Skeletal muscle satellite cell (primary cell): Measurements from ENCODE around the gene FXN.
"Not testable (repeated sequence)": the region's sequence is repeated elsewhere in the genome, so short reads cannot be mapped to it uniquely, and the experiment has no call there.

Experiments used
- H3K27me3 ChIP-seq: 2 replicates; pipeline ENCODE4 v1.7.0; 2013; ENCODE audit warnings: low read length; ENCODE audit not compliant: control insufficient read depth, insufficient read depth
- H3K36me3 ChIP-seq: 2 replicates; pipeline ENCODE4 v1.7.0; 2013; ENCODE audit warnings: mild to moderate bottlenecking, control low read depth, low read length; ENCODE audit not compliant: insufficient read depth
- H3K4me1 ChIP-seq: 2 replicates; pipeline ENCODE4 v1.7.0; 2013; ENCODE audit warnings: low read length; ENCODE audit not compliant: control insufficient read depth, insufficient read depth
- H3K4me2 ChIP-seq: 2 replicates; pipeline ENCODE4 v1.7.0; 2013; ENCODE audit warnings: mild to moderate bottlenecking, low read length
- H3K4me3 ChIP-seq: 2 replicates; pipeline ENCODE4 v1.7.0; 2013; ENCODE audit warnings: low read length
- H3K9ac ChIP-seq: 2 replicates; pipeline ENCODE4 v1.7.0; 2013; ENCODE audit warnings: mild to moderate bottlenecking, low read depth, low read length, moderate library complexity
- H3K9me3 ChIP-seq: replicated peaks from 2 replicates; pipeline ENCODE4 v1.7.0; 2013; ENCODE audit warnings: mild to moderate bottlenecking, control low read depth, low read length

The FXN gene

DNA sequence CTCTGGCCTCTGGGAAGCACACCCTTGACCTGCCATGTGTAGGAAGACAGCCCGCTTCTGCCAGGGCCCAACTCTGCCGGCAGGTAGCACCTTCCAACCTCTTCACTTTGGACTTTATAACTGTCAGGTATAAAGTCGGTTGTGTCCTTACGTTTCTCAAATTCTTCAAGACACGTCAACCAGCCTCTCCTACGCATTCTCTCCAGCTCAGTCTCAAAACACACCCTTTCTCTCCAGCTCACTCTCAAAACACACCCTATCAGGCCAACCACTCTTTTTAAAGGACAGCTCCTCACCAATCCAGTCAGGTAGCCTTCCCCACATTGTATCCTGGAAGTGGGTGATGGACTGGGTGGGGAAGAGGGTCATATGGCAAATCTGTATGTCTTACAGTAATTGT is 13.5 kb downstream of the FXN start:
- no peak overlapping the region for H3K9ac ChIP-seq
- H3K27me3 ChIP-seq: no peaks in the 10 kb centered on the region
- H3K9me3 ChIP-seq: no peaks in the 10 kb centered on the region
- H3K4me2 ChIP-seq: no peak overlapping the region
- peaks cover 17% of the 10 kb centered on the region for H3K36me3 ChIP-seq
- no peak overlapping the region for H3K4me3 ChIP-seq
- peaks cover 7% of the 10 kb centered on the region for H3K4me1 ChIP-seq

- H3K4me1 ChIP-seq, H3K9ac ChIP-seq, H3K4me2 ChIP-seq, H3K4me3 ChIP-seq, H3K9me3 ChIP-seq, H3K27me3 ChIP-seq: not testable (repeated sequence)
- peaks cover 17% of the 10 kb centered on the region for H3K36me3 ChIP-seq
Measured at GRCh38 chr9:69050936-69051335, 15.4 kb downstream of the FXN start.

- Histone ChIP-seq H3K4me3 (no peak overlapping the region), H3K4me1 (no peaks in the 10 kb centered on the region), H3K9ac (no peak overlapping the region), H3K4me2 (no peak overlapping the region), H3K27me3 (no peaks in the 10 kb centered on the region), H3K36me3 (peaks cover 14% of the 10 kb centered on the region), H3K9me3 (no peaks in the 10 kb centered on the region)
Measured at GRCh38 chr9:69054989-69055388, 19.4 kb downstream of the FXN start.

DNA sequence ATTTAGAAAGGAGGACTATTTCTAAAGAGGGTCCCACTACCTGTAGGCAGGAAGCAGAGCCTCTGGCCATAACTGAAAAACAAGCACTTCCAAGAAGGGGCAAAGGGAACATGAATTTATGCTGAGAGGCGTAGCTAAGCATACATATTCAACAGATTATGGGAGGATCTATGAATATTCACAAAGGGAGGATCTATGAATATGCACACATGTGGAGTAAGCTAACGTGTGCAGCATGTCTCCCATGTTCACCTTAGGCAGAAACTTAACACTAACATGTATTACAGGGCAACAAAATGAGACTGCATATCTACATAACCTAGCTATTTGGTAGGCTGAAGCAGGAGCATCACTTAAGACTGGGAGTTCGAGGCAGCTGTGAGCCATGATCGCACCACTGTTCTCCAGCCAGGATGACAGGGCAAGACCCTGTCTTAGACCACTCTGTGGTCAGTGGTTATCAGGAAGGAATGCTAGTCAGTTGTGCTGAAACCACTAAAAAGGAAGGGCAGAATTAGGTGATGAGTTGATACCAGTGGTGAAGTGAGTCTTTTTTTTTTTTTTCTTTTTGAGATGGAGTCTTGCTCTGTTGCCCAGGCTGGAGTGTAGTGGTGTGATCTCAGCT is 20.8 kb downstream of the FXN start:
- no peak overlapping the region for H3K4me3 ChIP-seq
- no peak overlapping the region for H3K9ac ChIP-seq
- H3K36me3 ChIP-seq: peaks cover 16% of the 10 kb centered on the region
- no peak overlapping the region for H3K4me2 ChIP-seq
- H3K27me3 ChIP-seq: no peaks in the 10 kb centered on the region
- no peaks in the 10 kb centered on the region for H3K4me1 ChIP-seq
- H3K9me3 ChIP-seq: no peaks in the 10 kb centered on the region

GRCh38 chr9:69058101-69058500 is 22.5 kb downstream of the FXN start:
- H3K9ac ChIP-seq: no peak overlapping the region
- no peak overlapping the region for H3K4me3 ChIP-seq
- H3K4me2 ChIP-seq: no peak overlapping the region
- H3K4me1 ChIP-seq: no peaks in the 10 kb centered on the region
- H3K36me3 ChIP-seq: peaks cover 16% of the 10 kb centered on the region
- no peaks in the 10 kb centered on the region for H3K27me3 ChIP-seq
- H3K9me3 ChIP-seq: no peaks in the 10 kb centered on the region

- H3K9me3 ChIP-seq: no peaks in the 10 kb centered on the region
- H3K27me3 ChIP-seq: no peaks in the 10 kb centered on the region
- H3K4me1 ChIP-seq: no peaks in the 10 kb centered on the region
- H3K36me3 ChIP-seq: peaks cover 22% of the 10 kb centered on the region
- no peak overlapping the region for H3K4me2 ChIP-seq
- H3K4me3 ChIP-seq: no peak overlapping the region
- H3K9ac ChIP-seq: no peak overlapping the region
Measured at GRCh38 chr9:69060766-69061165, 25.2 kb downstream of the FXN start.

- no peak overlapping the region for H3K4me3 ChIP-seq
- H3K27me3 ChIP-seq: no peaks in the 10 kb centered on the region
- H3K4me2 ChIP-seq: no peak overlapping the region
- no peak overlapping the region for H3K9ac ChIP-seq
- no peaks in the 10 kb centered on the region for H3K4me1 ChIP-seq
- H3K36me3 ChIP-seq: peaks cover 22% of the 10 kb centered on the region
- H3K9me3 ChIP-seq: no peaks in the 10 kb centered on the region
Measured at GRCh38 chr9:69062195-69062594, 26.6 kb downstream of the FXN start.

- peaks cover 14% of the 10 kb centered on the region for H3K36me3 ChIP-seq
- H3K27me3 ChIP-seq: no peaks in the 10 kb centered on the region
- no peak overlapping the region for H3K4me3 ChIP-seq
- no peak overlapping the region for H3K9ac ChIP-seq
- no peak overlapping the region for H3K4me2 ChIP-seq
- no peaks in the 10 kb centered on the region for H3K9me3 ChIP-seq
- no peaks in the 10 kb centered on the region for H3K4me1 ChIP-seq
Measured at GRCh38 chr9:69063839-69064238, 28.3 kb downstream of the FXN start.

DNA sequence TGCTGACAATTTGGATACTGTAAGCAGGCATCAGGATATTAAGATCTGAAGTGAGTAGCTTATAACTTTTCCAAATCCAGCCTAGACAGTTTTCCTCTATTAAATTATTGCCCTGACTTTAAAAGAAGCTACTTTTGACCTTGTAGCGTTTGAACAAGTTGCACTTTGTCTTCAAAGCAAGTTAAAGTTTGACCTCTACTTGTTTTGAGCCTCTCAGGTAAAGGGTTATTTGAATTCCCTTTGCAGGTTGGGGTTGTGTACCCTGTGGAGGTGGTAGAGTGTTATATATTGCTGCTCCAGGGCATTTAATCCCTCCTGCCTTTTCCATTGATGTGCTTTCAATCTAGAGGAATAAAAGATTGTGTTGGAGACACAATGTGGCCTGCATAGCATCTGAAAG is 30.1 kb downstream of the FXN start:
- Histone ChIP-seq H3K9ac (no peak overlapping the region), H3K36me3 (peaks cover 19% of the 10 kb centered on the region), H3K4me3 (no peak overlapping the region), H3K9me3 (no peaks in the 10 kb centered on the region), H3K4me1 (no peaks in the 10 kb centered on the region), H3K4me2 (no peak overlapping the region), H3K27me3 (no peaks in the 10 kb centered on the region)

DNA sequence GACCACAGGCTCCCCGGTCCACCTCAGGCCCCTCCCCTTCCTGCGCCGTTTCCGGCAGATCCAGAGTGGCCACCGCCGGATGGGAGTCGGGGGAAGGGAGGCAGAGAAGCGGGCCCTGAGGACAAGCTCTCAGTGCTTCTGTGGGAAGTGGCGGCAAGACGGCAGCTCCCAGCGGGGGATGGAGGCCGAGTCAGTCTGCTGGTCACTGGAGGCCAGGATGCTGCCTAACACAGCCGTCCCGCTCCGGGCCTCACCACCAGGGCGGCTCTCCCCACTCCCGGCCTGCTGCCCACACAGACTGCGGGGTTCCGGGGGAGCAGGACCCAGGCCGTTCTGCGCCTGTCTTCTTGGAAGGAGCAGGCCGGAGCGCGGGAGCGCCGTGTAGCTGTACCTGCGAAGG is 31.4 kb downstream of the FXN start:
- Histone ChIP-seq H3K4me2 (no peak overlapping the region), H3K36me3 (peaks cover 16% of the 10 kb centered on the region), H3K4me1 (no peaks in the 10 kb centered on the region), H3K9ac (no peak overlapping the region), H3K9me3 (no peaks in the 10 kb centered on the region), H3K27me3 (no peaks in the 10 kb centered on the region), H3K4me3 (no peak overlapping the region)

GRCh38 chr9:69070201-69070600 is 34.6 kb downstream of the FXN start:
- Histone ChIP-seq H3K9me3 (no peaks in the 10 kb centered on the region), H3K4me2 (no peak overlapping the region), H3K27me3 (no peaks in the 10 kb centered on the region), H3K36me3 (peaks cover 16% of the 10 kb centered on the region), H3K4me1 (no peaks in the 10 kb centered on the region), H3K9ac (no peak overlapping the region), H3K4me3 (no peak overlapping the region)

DNA sequence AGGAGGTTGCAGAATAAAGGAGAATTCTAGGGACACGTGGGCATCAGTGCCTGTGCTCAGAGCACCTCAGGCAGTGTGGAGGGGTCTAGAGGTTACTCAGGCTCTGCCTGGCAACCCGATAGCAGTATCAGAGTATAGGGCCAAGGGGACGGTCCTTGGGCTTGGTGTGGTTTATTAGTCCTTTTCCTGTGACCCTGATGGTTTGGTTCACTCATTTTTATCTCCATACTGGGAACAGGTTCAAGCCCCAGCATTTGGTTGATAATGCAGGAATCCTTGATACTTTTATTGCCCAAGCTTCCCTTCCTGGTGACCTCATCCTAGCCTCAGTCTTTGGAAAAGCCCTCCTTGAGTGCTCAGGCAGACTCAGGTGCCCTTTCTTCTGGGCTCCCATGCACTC is 35.5 kb downstream of the FXN start:
- no peak overlapping the region for H3K9ac ChIP-seq
- H3K4me1 ChIP-seq: no peaks in the 10 kb centered on the region
- no peaks in the 10 kb centered on the region for H3K27me3 ChIP-seq
- peaks cover 8% of the 10 kb centered on the region for H3K36me3 ChIP-seq
- H3K4me3 ChIP-seq: no peak overlapping the region
- no peaks in the 10 kb centered on the region for H3K9me3 ChIP-seq
- no peak overlapping the region for H3K4me2 ChIP-seq
